ENCODE measurements around the gene LBHD1.
"Not testable (repeated sequence)": the region's sequence is repeated elsewhere in the genome, so short reads cannot be mapped to it uniquely, and the experiment has no call there.

The LBHD1 gene

DNA sequence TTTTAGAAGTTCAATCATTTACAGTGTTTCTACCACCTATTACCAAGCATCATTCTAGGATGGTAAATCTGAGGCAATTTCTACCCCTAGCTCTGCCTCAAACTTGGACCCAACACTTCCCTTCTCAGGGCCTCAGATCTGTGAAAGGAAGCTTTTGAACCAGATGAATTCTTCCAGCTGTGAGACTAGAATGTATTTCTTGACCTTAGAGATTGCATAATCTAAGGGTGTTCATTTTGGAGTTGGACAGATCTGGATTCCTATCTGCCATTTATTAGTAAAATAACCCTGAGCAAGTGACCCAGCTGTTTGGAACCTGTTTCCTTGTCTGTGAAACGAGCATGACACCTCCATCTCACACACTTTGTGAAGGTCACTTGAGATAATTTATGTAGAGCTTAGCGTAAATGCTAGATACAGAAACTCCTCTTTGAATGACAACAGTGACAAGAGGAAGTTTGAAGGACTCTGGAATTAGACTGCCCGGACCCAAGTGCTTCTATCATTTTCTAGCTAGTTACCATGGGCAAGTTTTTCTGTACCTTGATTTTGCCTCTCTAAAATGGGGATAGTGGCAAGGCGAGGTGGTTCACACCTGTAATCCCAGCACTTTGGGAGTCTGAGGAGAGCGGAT, 15.2 kb downstream of the LBHD1 start:
- no peak for DNase-seq

- no peak for DNase-seq
Observed at GRCh38 chr11:62654297-62654696, 17.8 kb downstream of the LBHD1 start.

DNA sequence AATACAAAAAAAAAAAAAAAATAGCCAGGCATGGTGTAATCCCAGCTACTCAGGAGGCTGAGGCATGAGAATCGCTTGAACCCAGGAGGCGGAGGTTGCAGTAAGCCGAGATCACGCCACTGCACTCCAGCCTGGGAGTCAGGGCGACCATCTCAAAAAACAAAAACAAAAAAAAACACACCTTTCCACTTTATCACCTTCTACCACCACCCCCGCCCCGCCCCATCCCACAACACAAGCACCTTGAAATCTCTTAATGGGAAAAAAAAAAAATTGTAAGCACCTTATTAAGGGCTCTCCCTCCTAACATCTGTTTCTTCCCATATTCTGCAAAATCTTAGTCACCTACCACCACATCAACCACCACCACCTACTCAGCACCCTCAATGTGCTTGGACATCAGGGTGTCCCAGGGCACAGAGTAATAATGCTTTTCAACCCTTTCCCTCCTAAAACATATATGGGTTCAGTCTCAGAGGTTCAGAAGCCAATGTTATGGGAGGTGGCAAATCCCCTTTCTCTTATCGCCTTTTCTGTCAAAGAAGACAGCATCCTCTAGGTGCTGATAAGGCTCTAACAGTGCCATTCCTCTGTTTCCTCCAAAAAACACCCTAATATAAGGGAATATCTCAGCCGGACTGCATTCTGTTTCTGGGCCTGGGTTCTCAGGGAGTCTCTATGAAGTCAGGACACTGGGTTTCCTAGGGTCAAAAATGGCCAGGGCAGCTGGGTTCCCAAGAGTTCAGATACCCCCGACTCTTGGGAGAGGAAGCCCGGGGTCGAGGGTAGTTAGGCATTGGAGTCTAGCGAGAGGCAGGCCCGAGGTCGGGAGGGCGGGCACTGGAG, 19.7 kb downstream of the LBHD1 start:
- peak; percentile 86 for DNase-seq

DNA sequence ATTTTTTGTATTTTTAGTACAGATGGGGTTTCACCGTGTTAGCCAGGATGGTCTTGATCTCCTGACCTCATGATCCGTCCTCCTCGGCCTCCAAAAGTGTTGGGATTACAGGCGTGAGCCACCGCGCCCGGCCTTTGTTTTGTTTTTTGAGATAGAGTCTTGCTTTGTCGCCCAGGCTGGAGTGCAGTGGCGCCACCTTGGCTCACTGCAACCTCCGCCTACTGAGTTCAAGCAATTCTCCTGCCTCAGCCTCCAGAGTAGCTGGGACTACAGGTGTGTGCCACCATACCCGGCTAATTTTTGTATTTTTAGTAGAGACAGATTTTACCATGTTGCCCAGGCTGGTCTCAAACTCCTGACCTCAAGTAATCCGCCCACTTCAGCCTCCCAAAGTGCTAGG, 21.8 kb downstream of the LBHD1 start:
- not testable (repeated sequence) for DNase-seq

DNA sequence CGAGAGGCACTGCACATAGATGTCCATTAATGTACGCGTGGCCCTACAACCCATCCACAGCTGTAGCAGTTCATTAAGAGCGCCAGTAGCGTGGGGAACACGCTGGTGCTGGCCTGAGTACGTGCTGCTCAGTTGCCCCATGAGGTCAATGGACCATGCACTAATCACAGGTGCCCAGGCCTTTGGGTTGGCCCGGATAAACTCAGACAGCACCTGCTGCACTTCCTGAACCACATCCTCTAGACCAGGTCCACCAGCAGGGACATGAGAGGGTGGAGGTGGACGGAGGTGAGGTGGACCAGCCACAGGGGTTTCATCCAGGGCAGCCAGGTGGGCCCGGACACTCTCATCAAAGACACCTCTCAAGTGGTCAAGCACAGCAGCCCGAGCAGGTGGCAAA, 22.6 kb downstream of the LBHD1 start:
- no peak for DNase-seq

- DNase-seq: no peak
Observed at GRCh38 chr11:62648967-62649364, 23.1 kb downstream of the LBHD1 start.

DNA sequence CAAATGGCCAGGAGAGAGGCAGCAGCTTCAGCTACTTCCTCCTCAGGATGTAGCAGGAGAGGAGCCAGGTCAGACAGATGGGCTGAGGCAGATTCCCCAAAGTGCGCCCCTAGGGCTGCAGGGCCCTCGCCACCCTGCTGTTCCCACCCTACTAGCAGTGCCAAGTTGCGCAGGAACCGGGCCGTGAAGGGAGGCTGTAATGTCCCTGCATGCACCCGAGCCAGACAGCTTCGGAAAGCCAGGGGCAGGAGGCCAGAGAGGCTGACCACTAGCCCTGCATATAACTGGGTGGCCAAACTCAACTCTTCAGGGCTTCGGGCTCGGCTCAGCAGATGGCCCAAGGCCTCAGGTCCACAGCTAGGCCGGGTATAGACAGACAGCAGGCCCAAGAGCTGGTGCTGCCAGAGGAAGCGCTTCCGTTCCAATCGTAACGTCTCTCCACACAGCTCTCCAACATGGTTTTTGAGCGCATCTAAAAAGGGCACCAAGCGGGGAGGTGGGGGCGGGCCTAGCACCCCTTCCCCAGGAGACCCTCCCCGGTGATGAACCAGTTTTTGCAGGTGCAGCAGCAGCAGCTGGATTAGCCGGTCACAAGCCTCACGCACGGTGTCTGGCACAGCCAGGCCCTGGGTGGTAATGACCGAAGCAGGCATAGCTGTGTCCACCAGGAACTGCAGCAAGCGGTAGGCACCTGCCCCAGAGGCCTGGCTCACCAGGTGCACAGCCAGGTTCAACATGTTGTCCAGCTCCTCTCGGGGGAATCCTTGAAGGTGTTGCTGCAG, 23.7 kb downstream of the LBHD1 start:
- no peak for DNase-seq

- no peak for DNase-seq
Observed at GRCh38 chr11:62647609-62648005, 24.5 kb downstream of the LBHD1 start.

GRCh38 chr11:62646825-62647608, 25.1 kb downstream of the LBHD1 start:
- DNase-seq: no peak

DNA sequence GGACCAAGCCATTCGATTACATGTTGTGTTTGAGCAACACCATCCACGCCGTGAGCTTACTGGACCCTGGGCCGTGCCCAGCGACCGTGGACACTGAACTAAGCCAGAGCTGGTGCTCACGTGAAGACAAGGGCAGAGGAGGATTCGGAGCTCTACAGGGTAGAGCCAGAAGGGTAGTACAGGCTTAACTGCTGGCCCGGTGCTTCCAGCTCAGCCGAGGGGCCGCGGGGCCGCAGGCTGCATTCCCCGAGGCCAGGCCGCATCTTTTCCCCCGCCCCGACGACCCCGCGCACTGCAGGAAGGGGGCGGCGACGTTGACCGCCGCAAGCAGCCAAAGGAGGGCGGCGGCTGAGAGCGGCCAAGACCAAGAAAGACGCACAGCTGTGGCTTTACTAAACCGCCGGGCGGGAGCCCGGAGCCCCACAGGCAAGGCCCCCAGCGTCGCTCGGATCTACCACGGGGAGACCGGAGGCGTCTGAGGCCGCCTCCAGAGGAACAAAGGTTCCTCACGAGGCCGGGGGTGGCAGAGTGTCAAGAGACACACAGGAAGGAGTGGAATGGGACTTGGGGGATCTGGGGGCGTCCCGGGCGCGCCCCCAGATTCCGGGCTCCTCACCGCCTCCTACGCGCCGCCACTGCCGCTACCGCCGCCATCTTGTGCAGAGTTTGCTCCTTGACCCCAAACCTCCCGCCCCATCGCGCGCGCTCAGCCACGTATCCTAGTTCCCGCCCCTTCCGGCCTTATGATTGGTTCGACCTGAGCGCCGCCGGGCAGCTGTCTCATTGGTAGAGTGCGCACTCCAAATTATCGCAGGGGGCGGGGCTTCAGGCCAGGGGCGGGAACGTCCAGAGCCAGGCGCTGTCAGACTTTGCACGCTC, 25.9 kb downstream of the LBHD1 start, which contains the start of gene GANAB:
GANAB (minus strand) TSS at position 668 of the 879 bp plus-strand sequence; CDS start at position 654, 14 bp downstream.
- peak; percentile 98 for DNase-seq

DNA sequence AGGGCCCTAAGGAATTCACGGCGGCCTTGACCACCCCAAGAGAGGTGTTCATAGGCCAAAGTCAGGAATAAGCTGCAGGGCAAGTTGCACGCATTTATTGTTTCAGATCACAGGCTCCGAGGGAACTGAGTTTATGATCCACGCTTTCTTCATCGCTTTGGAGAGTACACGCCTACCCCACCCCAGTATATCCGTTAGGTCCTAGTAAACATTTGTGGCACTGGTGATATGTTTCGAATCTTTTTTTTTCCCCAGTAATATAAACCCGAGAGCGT, 26.5 kb downstream of the LBHD1 start:
- DNase-seq: no peak

GRCh38 chr11:62644220-62644619, 27.8 kb downstream of the LBHD1 start:
- DNase-seq: no peak

DNA sequence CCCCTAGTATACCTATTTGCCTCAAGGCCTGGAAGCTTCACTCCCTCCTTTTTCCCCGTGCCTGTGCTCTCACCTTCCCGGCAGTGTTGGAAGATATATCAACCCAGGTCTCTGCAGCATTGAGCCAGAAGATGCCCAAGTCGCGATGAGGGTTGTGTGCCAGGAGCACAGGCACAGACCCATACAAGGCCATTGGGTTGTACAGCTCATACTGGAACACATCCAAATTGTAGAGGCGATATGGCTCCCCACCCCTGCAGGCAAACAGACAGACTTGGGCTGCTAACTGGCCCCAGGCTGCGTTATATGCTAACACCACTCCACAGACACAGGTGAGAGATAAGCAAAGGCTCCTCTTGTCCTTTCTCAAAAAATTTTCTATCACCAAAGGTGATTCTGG, 39.6 kb downstream of the LBHD1 start:
- no peak for DNase-seq

- DNase-seq: no peak
Observed at GRCh38 chr11:62627713-62628112, 44.4 kb downstream of the LBHD1 start.

GRCh38 chr11:62622476-62623089, 49.5 kb downstream of the LBHD1 start:
- DNase-seq: no peak

DNA sequence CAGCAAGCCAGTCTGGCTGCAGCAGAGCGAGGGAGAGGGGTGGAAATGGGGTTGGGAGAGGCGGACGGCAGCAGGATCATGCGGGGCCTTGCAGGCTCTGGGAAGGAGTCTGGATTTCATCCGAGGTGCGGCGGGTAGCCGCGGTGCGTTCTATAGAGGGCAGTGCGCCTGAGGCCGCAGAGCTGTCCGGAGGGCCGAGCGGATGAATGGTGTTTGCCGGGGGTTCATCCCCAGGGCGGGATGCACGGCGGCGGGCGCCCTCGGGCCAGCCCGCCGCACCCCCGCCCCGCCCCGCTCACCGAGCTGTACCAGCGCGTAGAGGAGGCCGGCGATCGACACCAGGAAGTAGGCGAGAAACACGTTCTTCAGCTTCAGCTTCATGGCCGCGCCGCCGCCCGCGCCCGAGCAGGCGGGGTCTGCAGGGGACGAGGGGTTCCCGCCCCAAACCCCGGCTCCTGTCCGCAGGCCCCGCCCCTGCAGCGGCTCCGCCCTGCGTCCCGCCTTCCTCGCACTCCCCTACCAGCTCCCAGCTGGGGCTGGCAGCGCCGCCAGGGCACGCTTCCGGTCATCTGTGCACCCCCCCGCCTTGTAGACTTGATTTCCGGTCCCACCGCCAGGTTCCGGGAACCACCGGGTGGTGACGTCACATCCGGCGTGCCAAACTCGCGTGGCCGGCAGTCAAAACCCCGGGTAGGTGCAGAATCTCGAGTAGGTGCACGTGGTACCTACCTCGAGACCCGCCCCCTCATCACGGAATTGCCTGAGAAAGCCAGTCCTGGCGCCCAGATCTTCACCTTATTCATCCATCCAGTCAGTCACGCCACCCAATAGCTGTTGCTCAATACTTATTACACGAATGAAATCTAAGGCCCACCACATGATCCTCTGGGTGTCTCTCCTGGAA, 50.2 kb downstream of the LBHD1 start, which contains the start of gene B3GAT3:
B3GAT3 (minus strand) TSS at position 420 of the 904 bp plus-strand sequence; CDS start at position 381, 39 bp downstream.
- peak; percentile 97 for DNase-seq

- DNase-seq: no peak
Observed at GRCh38 chr11:62621027-62621566, 51.0 kb downstream of the LBHD1 start.

GRCh38 chr11:62616957-62617356, 55.1 kb downstream of the LBHD1 start:
- not testable (repeated sequence) for DNase-seq

- no peak for DNase-seq
Observed at GRCh38 chr11:62615521-62615920, 56.5 kb downstream of the LBHD1 start.

DNA sequence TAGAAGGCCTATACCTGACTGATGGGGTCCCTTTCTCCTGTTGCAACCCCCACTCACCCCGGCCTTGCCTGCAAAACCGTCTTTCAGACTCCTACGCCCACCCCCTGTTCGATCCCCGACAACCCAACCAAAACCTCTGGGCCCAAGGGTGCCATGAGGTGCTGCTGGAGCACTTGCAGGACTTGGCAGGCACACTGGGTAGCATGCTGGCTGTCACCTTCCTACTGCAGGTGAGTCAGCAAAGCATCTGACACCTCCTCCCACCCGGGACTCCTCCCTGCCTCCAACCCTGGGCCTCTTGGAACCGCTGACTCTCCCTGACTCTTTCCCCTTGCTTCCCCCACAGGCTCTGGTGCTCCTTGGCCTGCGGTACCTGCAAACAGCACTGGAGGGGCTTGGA, 57.8 kb downstream of the LBHD1 start:
- DNase-seq: no peak

Measured in CD4-positive, alpha-beta T cell treated with Interleukin-4 for 4 hours (primary cell).